HCT116 (cell line): Measurements from ENCODE around the gene APOA1. TPM values are rescaled to one million over a fixed set of nuclear protein-coding genes. Genes with fewer than 3 reads are reported as not detected.

ENCODE experiments used
- ATAC-seq: fragments of 200-7000 bp; cut with Tn5 transposase; 2 replicates; pipeline ENCODE4 v1.9.1; 2020; ENCODE audit warnings: mild to moderate bottlenecking, moderate library complexity
- BruUV-seq: library from RNA; stranded (reverse); fragments of 400-500 nt; replicated peaks from 2 replicates; lab custom pipeline; 2021; lab: Mats Ljungman, UMichigan
- CTCF ChIA-PET: fragments of 300-600 bp; sonication (Branson Sonifier 250); formaldehyde crosslinking; loops from one replicate; lab custom pipeline; 2021; ENCODE audit warnings: antibody characterized with exemption; lab: Charles Lee
- POLR2A ChIA-PET: fragments of 300-600, 350-600 bp; sonication (Branson Sonifier 250); formaldehyde crosslinking; loops from one replicate; lab custom pipeline; 2021; ENCODE audit warnings: antibody characterized with exemption; lab: Charles Lee
- RAD21 ChIA-PET, 2 experiments: fragments of 300-600 bp; sonication (Branson Sonifier 250); formaldehyde crosslinking; loops; one replicate each; lab custom pipeline; 2023; ENCODE audit warnings: low total read pairs in 2 of 2; ENCODE audit not compliant: uncharacterized antibody in 2 of 2, unreplicated experiment in 2 of 2, low non-redundant PET in 1 of 2; lab: Charles Lee
- DNase-seq: peaks from one replicate; pipeline ENCODE4 v3.0.0-alpha.2; 2010; ENCODE audit warnings: low read depth, low spot score
- H2AFZ ChIP-seq: fragments of 200-600 bp; shearing (Covaris generic), sonication (generic); 2 replicates; pipeline ENCODE4 v1.6.1; 2017; ENCODE audit warnings: low read depth, mixed run types, mixed read lengths, antibody characterized with exemption, low read length; ENCODE audit not compliant: poor library complexity, severe bottlenecking
- H3K27ac ChIP-seq: 2 replicates; pipeline ENCODE4 v1.5.1; 2012; ENCODE audit warnings: low read depth, low read length
- H3K27me3 ChIP-seq: fragments of 200-600 bp; sonication (generic); 2 replicates; pipeline ENCODE4 v1.6.1; 2016; ENCODE audit warnings: mixed run types, low read length, mixed read lengths; ENCODE audit not compliant: insufficient read depth
- H3K36me3 ChIP-seq, 2 experiments: fragments of 200-500 bp in 1 of 2; fragments of 200-600 bp in 1 of 2; sonication (Bioruptor generic) in 1 of 2; sonication (generic) in 1 of 2; 2 replicates each; pipeline versions ENCODE4 v1.5.1 to v1.6.1; 2014 to 2016; ENCODE audit warnings: low read length in 2 of 2, inconsistent platforms in 1 of 2, mixed read lengths in 1 of 2, mixed run types in 1 of 2; ENCODE audit not compliant: insufficient read depth in 2 of 2, control insufficient read depth in 1 of 2
- H3K4me1 ChIP-seq, 2 experiments: fragments of 200-600 bp in 1 of 2; sonication (generic) in 1 of 2; 2 replicates each; pipeline versions ENCODE4 v1.5.1 to v1.6.1; 2012 to 2017; ENCODE audit warnings: low read length in 2 of 2, inconsistent platforms in 1 of 2, mild to moderate bottlenecking in 1 of 2, mixed read lengths in 1 of 2, mixed run types in 1 of 2, moderate library complexity in 1 of 2; ENCODE audit not compliant: insufficient read depth in 2 of 2, control insufficient read depth in 1 of 2
- H3K4me2 ChIP-seq: fragments of 200-600 bp; sonication (generic); 2 replicates; pipeline ENCODE4 v1.6.1; 2017; ENCODE audit warnings: mixed run types, low read length, mixed read lengths
- H3K4me3 ChIP-seq, 2 experiments: fragments of 200-600 bp in 1 of 2; sonication (generic) in 1 of 2; replicated peaks in 1 of 2; 2 replicates each; pipeline ENCODE4 v1.5.1; 2011 to 2016; ENCODE audit warnings: low read length in 2 of 2, control low read depth in 1 of 2, low read depth in 1 of 2, mild to moderate bottlenecking in 1 of 2, mixed read lengths in 1 of 2, mixed run types in 1 of 2
- H3K79me2 ChIP-seq: fragments of 200-600 bp; sonication (generic); 2 replicates; pipeline ENCODE4 v1.6.1; 2017; ENCODE audit warnings: mild to moderate bottlenecking, mixed run types, low read length, moderate library complexity, mixed read lengths; ENCODE audit not compliant: insufficient read depth
- H3K9ac ChIP-seq: fragments of 200-600 bp; sonication (generic); 2 replicates; pipeline ENCODE4 v1.6.1; 2016; ENCODE audit warnings: low read length, mixed read lengths
- H3K9me2 ChIP-seq: fragments of 200-600 bp; sonication (generic), shearing (Covaris generic); 2 replicates; pipeline ENCODE4 v1.6.1; 2017; ENCODE audit warnings: mixed run types, mild to moderate bottlenecking, moderate library complexity; ENCODE audit not compliant: insufficient read depth
- H3K9me3 ChIP-seq, 2 experiments: fragments of 200-500 bp in 1 of 2; fragments of 200-600 bp in 1 of 2; sonication (Bioruptor generic) in 1 of 2; sonication (generic) in 1 of 2; 2 replicates each; pipeline ENCODE4 v1.6.1; 2014 to 2017; ENCODE audit warnings: low read length in 2 of 2, mixed read lengths in 2 of 2, inconsistent platforms in 1 of 2, low read depth in 1 of 2, mild to moderate bottlenecking in 1 of 2, mixed run types in 1 of 2, moderate library complexity in 1 of 2; ENCODE audit not compliant: control insufficient read depth in 1 of 2, insufficient read depth in 1 of 2
- H4K20me1 ChIP-seq: fragments of 200-600 bp; sonication (generic), shearing (Covaris generic); 2 replicates; pipeline ENCODE4 v1.6.1; 2017; ENCODE audit warnings: mixed run types, mild to moderate bottlenecking, moderate library complexity; ENCODE audit not compliant: insufficient read depth
- CBX3 ChIP-seq: IDR thresholded peaks from 2 replicates; pipeline ENCODE4 v1.6.1; 2012; ENCODE audit warnings: low read depth
- CTCF ChIP-seq, 3 experiments: fragments of 200-600 bp in 1 of 3; sonication (generic) in 1 of 3; IDR thresholded peaks in 2 of 3; conservative IDR thresholded peaks in 1 of 3; 2 replicates each; pipeline ENCODE4 v1.5.1; 2012 to 2017; ENCODE audit warnings: low read depth in 2 of 3, low read length in 2 of 3, antibody characterized with exemption in 1 of 3, borderline replicate concordance in 1 of 3, control low read depth in 1 of 3, mild to moderate bottlenecking in 1 of 3, mixed read lengths in 1 of 3, mixed run types in 1 of 3, moderate library complexity in 1 of 3; ENCODE audit not compliant: insufficient read depth in 1 of 3
- JUND ChIP-seq: IDR thresholded peaks from 2 replicates; pipeline ENCODE4 v1.6.1; 2012
- POLR2A ChIP-seq: IDR thresholded peaks from 2 replicates; pipeline ENCODE4 v1.7.0; 2011; ENCODE audit warnings: borderline replicate concordance; ENCODE audit not compliant: insufficient read depth, insufficient read length; ENCODE audit errors: extremely low read depth
- RAD21 ChIP-seq: IDR thresholded peaks from 2 replicates; pipeline ENCODE4 v1.6.1; 2012; ENCODE audit warnings: low read depth, mild to moderate bottlenecking
- TCF7L2 ChIP-seq: IDR thresholded peaks from 2 replicates; pipeline ENCODE4 v1.7.0; 2011; ENCODE audit warnings: borderline replicate concordance, inconsistent platforms; ENCODE audit not compliant: insufficient read depth, insufficient read length; ENCODE audit errors: extremely low read depth
- ZFX ChIP-seq: fragments of 450-650 bp; IDR thresholded peaks from 2 replicates; pipeline ENCODE4 v1.6.1; 2017
- ZNF274 ChIP-seq: fragments of 200-500 bp; sonication (Bioruptor generic); IDR thresholded peaks from 2 replicates; pipeline ENCODE4 v1.6.1; 2014; ENCODE audit warnings: mild to moderate bottlenecking, low read depth, low read length, inconsistent platforms
- intact Hi-C: fragments of 100-400 bp; cut with micrococcal nuclease; formaldehyde crosslinking; loops from 2 replicates; pipeline ENCODE4 v1.10.0; 2022
- total RNA-seq: library from RNA; stranded (reverse); gene quantifications from one replicate; pipeline ENCODE4 v1.2.1, GENCODE V29; 2021; ENCODE audit not compliant: unreplicated experiment
- TF ChIP-seq, protein P1 (sequence below): IDR thresholded peaks from 2 replicates; pipeline ENCODE4 v1.6.1; 2012; ENCODE audit warnings: low read depth
- TF ChIP-seq, protein P2 (sequence below): IDR thresholded peaks from 2 replicates; pipeline ENCODE4 v1.6.1; 2012

APOA1 gene
- total RNA-seq, 1 experiment from 2014 or later = 2.0 TPM

DNA sequence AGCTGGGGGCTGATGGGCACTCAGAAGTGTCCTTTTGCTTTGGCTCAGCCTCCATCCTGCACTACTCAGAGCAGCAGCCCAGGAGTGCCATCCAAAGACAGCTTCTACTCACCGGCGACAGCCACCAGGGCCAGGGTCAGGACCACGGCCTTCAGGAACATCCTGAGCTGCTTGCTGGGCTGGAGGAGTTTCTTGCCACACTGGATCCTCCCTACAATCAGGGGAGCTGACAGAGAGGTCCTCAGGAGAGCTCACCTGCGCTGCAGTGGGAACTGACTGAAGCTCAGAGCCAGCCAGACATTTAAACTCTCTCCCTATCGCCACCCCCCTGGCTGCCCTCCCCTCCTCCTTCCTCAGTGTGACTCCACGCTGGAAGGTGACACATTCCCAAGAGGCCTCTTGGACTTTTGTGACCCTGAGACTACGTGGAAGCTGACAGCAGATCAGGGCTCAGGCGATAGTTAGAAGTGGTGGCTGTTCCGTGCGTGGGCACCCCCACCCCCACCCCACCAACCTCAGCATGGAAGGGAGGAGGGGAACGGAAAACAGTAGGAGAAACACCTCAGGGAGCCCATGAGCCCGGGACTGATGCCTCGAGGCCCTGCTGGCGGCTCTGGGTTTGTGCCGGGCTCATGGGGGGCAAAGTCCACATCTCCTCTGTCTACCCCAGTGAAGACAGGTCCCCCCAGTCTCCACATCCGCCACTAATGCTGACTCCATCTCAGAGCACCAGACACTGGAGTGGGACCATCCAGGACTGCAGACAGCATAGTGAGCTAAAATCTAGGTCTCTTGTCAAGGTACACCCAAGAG is 14.2 kb downstream of the APOA1 start, which contains the start of gene APOA4:
Gene APOA4 (minus strand): TSS at position 274 of the 813 bp plus-strand sequence. CDS start 113 bp downstream, at position 161.
- Histone ChIP-seq H3K4me2 (no peak within 1 kb of the TSS), H3K36me3 (no peaks in the 10 kb centered on the region), H3K4me1 (no peaks in the 10 kb centered on the region), H3K79me2 (no peaks in the 10 kb centered on the region), H3K9me2 (no peaks in the 10 kb centered on the region), H3K9me3 (no peaks in the 10 kb centered on the region), H3K9ac (no peak within 1 kb of the TSS), H3K27me3 (no peaks in the 10 kb centered on the region), H3K4me3 (no peak within 1 kb of the TSS), H3K27ac (no peak within 1 kb of the TSS), H4K20me1 (no peaks in the 10 kb centered on the region), H2AFZ (no peak within 1 kb of the TSS)
- ChIA-PET POLR2A (no interaction called here), CTCF (no interaction called here), RAD21 (no interaction called here)
- DNase-seq = no peak
- BruUV-seq = no TSS peak
- intact Hi-C loops = no loop called here
- TF ChIP-seq POLR2A (no peak), RAD21 (no peak), ZFX (no peak), CBX3 (no peak), TCF7L2 (no peak), CTCF (IDR thresholded peaks at IDR 0.05 in 2 of 3, conservative IDR thresholded peaks at IDR 0.05 in 1 of 3; ENCODE audit: borderline replicate concordance in 1 of 3, insufficient read depth in 1 of 3, low read depth in 2 of 3, low read length in 2 of 3) (no peak), JUND (no peak), ZNF274 (no peak)
- TF ChIP-seq, protein P1, sequence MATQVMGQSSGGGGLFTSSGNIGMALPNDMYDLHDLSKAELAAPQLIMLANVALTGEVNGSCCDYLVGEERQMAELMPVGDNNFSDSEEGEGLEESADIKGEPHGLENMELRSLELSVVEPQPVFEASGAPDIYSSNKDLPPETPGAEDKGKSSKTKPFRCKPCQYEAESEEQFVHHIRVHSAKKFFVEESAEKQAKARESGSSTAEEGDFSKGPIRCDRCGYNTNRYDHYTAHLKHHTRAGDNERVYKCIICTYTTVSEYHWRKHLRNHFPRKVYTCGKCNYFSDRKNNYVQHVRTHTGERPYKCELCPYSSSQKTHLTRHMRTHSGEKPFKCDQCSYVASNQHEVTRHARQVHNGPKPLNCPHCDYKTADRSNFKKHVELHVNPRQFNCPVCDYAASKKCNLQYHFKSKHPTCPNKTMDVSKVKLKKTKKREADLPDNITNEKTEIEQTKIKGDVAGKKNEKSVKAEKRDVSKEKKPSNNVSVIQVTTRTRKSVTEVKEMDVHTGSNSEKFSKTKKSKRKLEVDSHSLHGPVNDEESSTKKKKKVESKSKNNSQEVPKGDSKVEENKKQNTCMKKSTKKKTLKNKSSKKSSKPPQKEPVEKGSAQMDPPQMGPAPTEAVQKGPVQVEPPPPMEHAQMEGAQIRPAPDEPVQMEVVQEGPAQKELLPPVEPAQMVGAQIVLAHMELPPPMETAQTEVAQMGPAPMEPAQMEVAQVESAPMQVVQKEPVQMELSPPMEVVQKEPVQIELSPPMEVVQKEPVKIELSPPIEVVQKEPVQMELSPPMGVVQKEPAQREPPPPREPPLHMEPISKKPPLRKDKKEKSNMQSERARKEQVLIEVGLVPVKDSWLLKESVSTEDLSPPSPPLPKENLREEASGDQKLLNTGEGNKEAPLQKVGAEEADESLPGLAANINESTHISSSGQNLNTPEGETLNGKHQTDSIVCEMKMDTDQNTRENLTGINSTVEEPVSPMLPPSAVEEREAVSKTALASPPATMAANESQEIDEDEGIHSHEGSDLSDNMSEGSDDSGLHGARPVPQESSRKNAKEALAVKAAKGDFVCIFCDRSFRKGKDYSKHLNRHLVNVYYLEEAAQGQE = no peak
- TF ChIP-seq, protein P2, sequence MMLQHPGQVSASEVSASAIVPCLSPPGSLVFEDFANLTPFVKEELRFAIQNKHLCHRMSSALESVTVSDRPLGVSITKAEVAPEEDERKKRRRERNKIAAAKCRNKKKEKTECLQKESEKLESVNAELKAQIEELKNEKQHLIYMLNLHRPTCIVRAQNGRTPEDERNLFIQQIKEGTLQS = no peak
- no peak for ATAC-seq
